CD8-positive, alpha-beta memory T cell (primary cell): ENCODE results near the gene GRPEL2. TPM values are rescaled to one million over a fixed set of nuclear protein-coding genes. Genes with fewer than 3 reads are reported as not detected.

Experiments used
- CTCF ChIA-PET: fragments of 350-600 bp; sonication (Branson Sonifier 250); formaldehyde crosslinking; loops from one replicate; lab custom pipeline; 2021; ENCODE audit warnings: antibody characterized with exemption; lab: Charles Lee
- POLR2A ChIA-PET: fragments of 350-600 bp; sonication (Branson Sonifier 250); formaldehyde crosslinking; loops from one replicate; lab custom pipeline; 2021; ENCODE audit warnings: antibody characterized with exemption; lab: Charles Lee
- DNase-seq, 5 donors: peaks; one replicate each; pipeline versions ENCODE4 v3.0.0 to v3.0.0-alpha.2; 2020 to 2022; ENCODE audit warnings: mixed read lengths in 1 of 5
- H3K27ac ChIP-seq: one replicate; pipeline ENCODE4 v1.7.0; 2013; ENCODE audit warnings: low read depth, mild to moderate bottlenecking, low read length, moderate library complexity
- H3K27me3 ChIP-seq: 2 replicates; pipeline ENCODE4 v1.7.0; 2013; ENCODE audit warnings: low read length, mild to moderate bottlenecking; ENCODE audit not compliant: insufficient read depth, poor library complexity, severe bottlenecking
- H3K36me3 ChIP-seq: 2 replicates; pipeline ENCODE4 v1.7.0; 2013; ENCODE audit warnings: mild to moderate bottlenecking, low read length, moderate library complexity; ENCODE audit not compliant: insufficient read depth
- H3K4me1 ChIP-seq: 2 replicates; pipeline ENCODE4 v1.7.0; 2013; ENCODE audit warnings: mild to moderate bottlenecking, low read length, moderate library complexity; ENCODE audit not compliant: insufficient read depth
- H3K4me3 ChIP-seq: 2 replicates; pipeline ENCODE4 v1.7.0; 2013; ENCODE audit warnings: mild to moderate bottlenecking, low read length
- H3K9me3 ChIP-seq: 2 replicates; pipeline ENCODE4 v1.7.0; 2013; ENCODE audit warnings: mild to moderate bottlenecking, low read length
- H3K27ac Mint-ChIP-seq, 8 donors: one replicate each; pipeline ENCODE4 v1.8.0; 2020 to 2021; ENCODE audit warnings: mixed read lengths in 8 of 8, mild to moderate bottlenecking in 6 of 8, inconsistent platforms in 3 of 8, moderate library complexity in 3 of 8
- H3K27me3 Mint-ChIP-seq, 2 donors: one replicate each; pipeline ENCODE4 v1.8.0; 2020 to 2021; ENCODE audit warnings: mixed read lengths in 2 of 2, mild to moderate bottlenecking in 1 of 2, moderate library complexity in 1 of 2
- H3K36me3 Mint-ChIP-seq, 3 donors: one replicate each; pipeline ENCODE4 v1.8.0; 2020 to 2021; ENCODE audit warnings: mixed read lengths in 3 of 3, inconsistent platforms in 1 of 3, mild to moderate bottlenecking in 1 of 3
- H3K4me1 Mint-ChIP-seq, 3 donors: one replicate each; pipeline ENCODE4 v1.8.0; 2020 to 2021; ENCODE audit warnings: mixed read lengths in 3 of 3, inconsistent platforms in 1 of 3, mild to moderate bottlenecking in 1 of 3
- H3K4me3 Mint-ChIP-seq, 7 donors: one replicate each; pipeline ENCODE4 v1.8.0; 2020 to 2021; ENCODE audit warnings: mixed read lengths in 7 of 7, mild to moderate bottlenecking in 6 of 7, moderate library complexity in 4 of 7, inconsistent platforms in 2 of 7
- H3K9me3 Mint-ChIP-seq, 5 donors: one replicate each; pipeline ENCODE4 v1.8.0; 2020 to 2022; ENCODE audit warnings: mixed read lengths in 5 of 5, mild to moderate bottlenecking in 3 of 5, moderate library complexity in 2 of 5, inconsistent platforms in 1 of 5
- polyA plus RNA-seq: library from polyadenylated mRNA; unstranded; fragments of 300-500 nt; fragmentation: Illumina TruSeq; gene quantifications from one replicate; pipeline ENCODE4 v1.2.3, GENCODE V29; 2021
- total RNA-seq, 2 experiments: library from RNA; stranded (reverse); gene quantifications; one replicate each; pipeline ENCODE4 v1.2.3, GENCODE V29; 2021

Gene GRPEL2
- total and polyA plus RNA-seq, 3 experiments from 2014 or later = 4.5 to 36.5 (median 33.4) TPM

GRCh38 chr5:149365418-149365817 lies 20.1 kb downstream of the GRPEL2 start:
- Histone ChIP-seq H3K4me1 (peaks cover 13% of the 10 kb centered on the region), H3K27me3 (no peaks in the 10 kb centered on the region), H3K9me3 (no peaks in the 10 kb centered on the region), H3K4me3 (no peak overlapping the region), H3K27ac (no peak overlapping the region), H3K36me3 (no peaks in the 10 kb centered on the region)
- no peak for DNase-seq
- H3K36me3 Mint-ChIP-seq = peaks cover 0 to 21% (median 0%) of the 10 kb centered on the region in 3 donors
- ChIA-PET CTCF (interaction anchor here (1.2 to 15.7 kb wide), 4 partner anchors 8 to 51 kb away, joined by 4 to 221 read pairs (median 37); partner anchors contain the start of gene PCYOX1L), POLR2A (no interaction called here)
- H3K27me3 Mint-ChIP-seq = no peaks in the 10 kb centered on the region
- H3K9me3 Mint-ChIP-seq = no peaks in the 10 kb centered on the region
- H3K27ac Mint-ChIP-seq = peak overlapping the region in 2 of 8 donors; percentile 9 to 51
- peaks cover 14 to 22% (median 21%) of the 10 kb centered on the region in 3 donors for H3K4me1 Mint-ChIP-seq
- no peak overlapping the region for H3K4me3 Mint-ChIP-seq

GRCh38 chr5:149366169-149366729 lies 20.9 kb downstream of the GRPEL2 start:
- Mint-ChIP-seq H3K27me3 (no peaks in the 10 kb centered on the region), H3K9me3 (no peaks in the 10 kb centered on the region), H3K36me3 (peaks cover 0 to 21% (median 0%) of the 10 kb centered on the region in 3 donors), H3K27ac (peak overlapping the region in 1 of 8 donors; percentile 54), H3K4me1 (peaks cover 9 to 14% (median 14%) of the 10 kb centered on the region in 3 donors), H3K4me3 (no peak overlapping the region)
- Histone ChIP-seq H3K4me3 (no peak overlapping the region), H3K27me3 (no peaks in the 10 kb centered on the region), H3K4me1 (peaks cover 4% of the 10 kb centered on the region), H3K27ac (no peak overlapping the region), H3K9me3 (no peaks in the 10 kb centered on the region), H3K36me3 (no peaks in the 10 kb centered on the region)
- no peak for DNase-seq
- POLR2A ChIA-PET = interaction anchor here (0.8 kb wide), 1 partner anchor 8 kb away, joined by 3 read pairs; the partner anchor contains the start of gene PCYOX1L
- CTCF ChIA-PET = interaction anchor here (1.2 to 15.7 kb wide), 9 partner anchors 9 to 52 kb away, joined by 4 to 221 read pairs (median 7); partner anchors contain the start of genes GRPEL2 and PCYOX1L

GRCh38 chr5:149367249-149367971 lies 22.1 kb downstream of the GRPEL2 start:
- POLR2A ChIA-PET = interaction anchor here (0.8 to 1.0 kb wide), 2 partner anchors 10 to 11 kb away, joined by 4 read pairs; partner anchors contain the start of gene PCYOX1L
- peak overlapping the region in 3 of 8 donors; percentile 21 to 38 (median 33) for H3K27ac Mint-ChIP-seq

GRCh38 chr5:149367972-149368645 lies 22.8 kb downstream of the GRPEL2 start:
- POLR2A ChIA-PET = interaction anchor here (0.5 to 1.0 kb wide), 2 partner anchors 12 to 371 kb away, joined by 3 to 4 read pairs; no protein-coding TSS in a partner anchor
- CTCF ChIA-PET = interaction anchor here (0.7 to 15.7 kb wide), 16 partner anchors 7 to 231 kb away, joined by 3 to 221 read pairs (median 5); partner anchors contain the start of genes GRPEL2 and PCYOX1L
- no peak overlapping the region for H3K4me3 Mint-ChIP-seq

More at GRCh38 chr5:149367249-149367971, 22.1 kb downstream of the GRPEL2 start:
- Histone ChIP-seq H3K27me3 (no peaks in the 10 kb centered on the region), H3K4me3 (no peak overlapping the region), H3K9me3 (no peaks in the 10 kb centered on the region), H3K36me3 (no peaks in the 10 kb centered on the region), H3K27ac (no peak overlapping the region), H3K4me1 (peaks cover 4% of the 10 kb centered on the region)
- no peaks in the 10 kb centered on the region for H3K27me3 Mint-ChIP-seq
- no peak overlapping the region for H3K4me3 Mint-ChIP-seq
- CTCF ChIA-PET = interaction anchor here (0.7 to 15.7 kb wide), 16 partner anchors 8 to 231 kb away, joined by 3 to 221 read pairs (median 5); partner anchors contain the start of genes GRPEL2 and PCYOX1L
- H3K4me1 Mint-ChIP-seq = peaks cover 11 to 18% (median 16%) of the 10 kb centered on the region in 3 donors
- H3K9me3 Mint-ChIP-seq = no peaks in the 10 kb centered on the region
- peaks cover 0 to 21% (median 0%) of the 10 kb centered on the region in 3 donors for H3K36me3 Mint-ChIP-seq
- DNase-seq = peak; percentile 13 to 55 (median 22)

GRCh38 chr5:149370878-149371277 lies 25.6 kb downstream of the GRPEL2 start:
- Mint-ChIP-seq H3K36me3 (peaks cover 0 to 7% (median under 1%) of the 10 kb centered on the region in 3 donors), H3K9me3 (no peaks in the 10 kb centered on the region), H3K27me3 (no peaks in the 10 kb centered on the region), H3K4me1 (peaks cover 11 to 18% (median 16%) of the 10 kb centered on the region in 3 donors), H3K4me3 (no peak overlapping the region), H3K27ac (no peak overlapping the region)
- ChIA-PET CTCF (interaction anchor here (0.9 to 15.7 kb wide), 12 partner anchors 8 to 232 kb away, joined by 3 to 221 read pairs (median 6); partner anchors contain the start of genes GRPEL2 and PCYOX1L), POLR2A (interaction anchor here (1.2 kb wide), 1 partner anchor 19 kb away, joined by 3 read pairs; no protein-coding TSS in a partner anchor)
- Histone ChIP-seq H3K36me3 (no peaks in the 10 kb centered on the region), H3K4me3 (no peak overlapping the region), H3K27me3 (no peaks in the 10 kb centered on the region), H3K9me3 (no peaks in the 10 kb centered on the region), H3K27ac (no peak overlapping the region), H3K4me1 (peaks cover 4% of the 10 kb centered on the region)
- DNase-seq = no peak

More at GRCh38 chr5:149367972-149368645, 22.8 kb downstream of the GRPEL2 start:
- Histone ChIP-seq H3K4me1 (peaks cover 4% of the 10 kb centered on the region), H3K27ac (no peak overlapping the region), H3K9me3 (no peaks in the 10 kb centered on the region), H3K4me3 (no peak overlapping the region), H3K27me3 (no peaks in the 10 kb centered on the region), H3K36me3 (no peaks in the 10 kb centered on the region)
- no peak overlapping the region for H3K27ac Mint-ChIP-seq
- H3K9me3 Mint-ChIP-seq = no peaks in the 10 kb centered on the region
- DNase-seq = no peak
- H3K4me1 Mint-ChIP-seq = peaks cover 11 to 18% (median 16%) of the 10 kb centered on the region in 3 donors
- no peaks in the 10 kb centered on the region for H3K27me3 Mint-ChIP-seq
- H3K36me3 Mint-ChIP-seq = peaks cover 0 to 17% (median 0%) of the 10 kb centered on the region in 3 donors

GRCh38 chr5:149371296-149371962 lies 26.1 kb downstream of the GRPEL2 start:
- Histone ChIP-seq H3K9me3 (no peaks in the 10 kb centered on the region), H3K36me3 (no peaks in the 10 kb centered on the region), H3K27me3 (no peaks in the 10 kb centered on the region), H3K27ac (no peak overlapping the region), H3K4me1 (peaks cover 4% of the 10 kb centered on the region), H3K4me3 (no peak overlapping the region)
- Mint-ChIP-seq H3K9me3 (no peaks in the 10 kb centered on the region), H3K36me3 (peaks cover 0 to 5% (median 4%) of the 10 kb centered on the region in 3 donors), H3K27me3 (no peaks in the 10 kb centered on the region), H3K27ac (no peak overlapping the region), H3K4me1 (peaks cover 11 to 18% (median 16%) of the 10 kb centered on the region in 3 donors), H3K4me3 (no peak overlapping the region)
- ChIA-PET POLR2A (interaction anchor here (1.2 kb wide), 1 partner anchor 20 kb away, joined by 3 read pairs; no protein-coding TSS in a partner anchor), CTCF (interaction anchor here (0.7 to 15.7 kb wide), 21 partner anchors 8 to 233 kb away, joined by 3 to 221 read pairs (median 5); partner anchors contain the start of genes GRPEL2 and PCYOX1L)
- peak; percentile 53 to 74 (median 57) for DNase-seq
